Activated T-cell treated with anti-CD3 and anti-CD28 coated beads, Interleukin-2, amount 50 U/mL, for 72 hours (primary cell): ENCODE results near the gene RAB22A. TPM values are rescaled to one million over a fixed set of nuclear protein-coding genes. Genes with fewer than 3 reads are reported as not detected.

Experiments
- total RNA-seq, 2 donors: library from RNA; stranded (reverse); gene quantifications; one replicate each; pipeline ENCODE4 v1.2.3, GENCODE V29; 2022

Gene RAB22A
- total RNA-seq, 2 donors from 2014 or later, result 12.3 to 13.2 TPM

Other genes starting within 250 kb of the RAB22A start
- gene ANKRD60, start 81.1 kb upstream of the RAB22A start, total RNA-seq, result not detected
- gene VAPB, start 79.5 kb downstream of the RAB22A start, total RNA-seq, result 10 to 100 TPM; 45.8 to 55.3 TPM
- not detected for gene APCDD1L, start 205.7 kb downstream of the RAB22A start, total RNA-seq